Measurements from ENCODE around the gene PPP2CA.

DNA sequence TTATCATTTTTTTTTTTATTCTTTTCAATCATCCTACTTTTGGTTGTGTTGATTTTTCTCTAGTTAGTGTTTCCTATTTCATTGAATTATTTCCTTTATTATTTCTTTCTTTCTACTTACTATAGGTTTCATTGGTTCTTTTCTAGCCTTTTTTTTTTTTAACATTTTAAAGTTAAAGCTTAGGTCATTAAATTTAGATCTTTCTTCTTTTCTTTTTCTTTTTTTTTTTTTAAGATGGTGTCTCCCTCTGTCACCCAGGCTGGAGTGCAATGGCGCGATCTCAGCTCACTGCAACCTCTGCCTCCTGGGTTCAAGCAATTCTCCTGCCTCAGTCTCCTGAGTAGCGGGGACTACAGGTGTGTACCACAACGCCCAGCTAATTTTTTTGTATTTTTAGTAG lies 43.0 kb upstream of the PPP2CA start:
- TF ChIP-seq, protein P1, sequence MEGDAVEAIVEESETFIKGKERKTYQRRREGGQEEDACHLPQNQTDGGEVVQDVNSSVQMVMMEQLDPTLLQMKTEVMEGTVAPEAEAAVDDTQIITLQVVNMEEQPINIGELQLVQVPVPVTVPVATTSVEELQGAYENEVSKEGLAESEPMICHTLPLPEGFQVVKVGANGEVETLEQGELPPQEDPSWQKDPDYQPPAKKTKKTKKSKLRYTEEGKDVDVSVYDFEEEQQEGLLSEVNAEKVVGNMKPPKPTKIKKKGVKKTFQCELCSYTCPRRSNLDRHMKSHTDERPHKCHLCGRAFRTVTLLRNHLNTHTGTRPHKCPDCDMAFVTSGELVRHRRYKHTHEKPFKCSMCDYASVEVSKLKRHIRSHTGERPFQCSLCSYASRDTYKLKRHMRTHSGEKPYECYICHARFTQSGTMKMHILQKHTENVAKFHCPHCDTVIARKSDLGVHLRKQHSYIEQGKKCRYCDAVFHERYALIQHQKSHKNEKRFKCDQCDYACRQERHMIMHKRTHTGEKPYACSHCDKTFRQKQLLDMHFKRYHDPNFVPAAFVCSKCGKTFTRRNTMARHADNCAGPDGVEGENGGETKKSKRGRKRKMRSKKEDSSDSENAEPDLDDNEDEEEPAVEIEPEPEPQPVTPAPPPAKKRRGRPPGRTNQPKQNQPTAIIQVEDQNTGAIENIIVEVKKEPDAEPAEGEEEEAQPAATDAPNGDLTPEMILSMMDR (conservative IDR thresholded peaks at IDR 0.05; ENCODE audit: low read depth, low read length): no peak
- TF ChIP-seq, protein P2, sequence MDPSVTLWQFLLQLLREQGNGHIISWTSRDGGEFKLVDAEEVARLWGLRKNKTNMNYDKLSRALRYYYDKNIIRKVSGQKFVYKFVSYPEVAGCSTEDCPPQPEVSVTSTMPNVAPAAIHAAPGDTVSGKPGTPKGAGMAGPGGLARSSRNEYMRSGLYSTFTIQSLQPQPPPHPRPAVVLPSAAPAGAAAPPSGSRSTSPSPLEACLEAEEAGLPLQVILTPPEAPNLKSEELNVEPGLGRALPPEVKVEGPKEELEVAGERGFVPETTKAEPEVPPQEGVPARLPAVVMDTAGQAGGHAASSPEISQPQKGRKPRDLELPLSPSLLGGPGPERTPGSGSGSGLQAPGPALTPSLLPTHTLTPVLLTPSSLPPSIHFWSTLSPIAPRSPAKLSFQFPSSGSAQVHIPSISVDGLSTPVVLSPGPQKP (IDR thresholded peaks at IDR 0.05; ENCODE audit: borderline replicate concordance, low read depth, low read length): no peak
- TF ChIP-seq, protein P3, sequence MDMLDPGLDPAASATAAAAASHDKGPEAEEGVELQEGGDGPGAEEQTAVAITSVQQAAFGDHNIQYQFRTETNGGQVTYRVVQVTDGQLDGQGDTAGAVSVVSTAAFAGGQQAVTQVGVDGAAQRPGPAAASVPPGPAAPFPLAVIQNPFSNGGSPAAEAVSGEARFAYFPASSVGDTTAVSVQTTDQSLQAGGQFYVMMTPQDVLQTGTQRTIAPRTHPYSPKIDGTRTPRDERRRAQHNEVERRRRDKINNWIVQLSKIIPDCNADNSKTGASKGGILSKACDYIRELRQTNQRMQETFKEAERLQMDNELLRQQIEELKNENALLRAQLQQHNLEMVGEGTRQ (IDR thresholded peaks at IDR 0.05; ENCODE audit: low read depth, low read length): no peak
- TF ChIP-seq SMC3 (IDR thresholded peaks at IDR 0.05; ENCODE audit: low read depth, low read length): no peak

Measured in IMR-90 (cell line).